ENCODE data around the gene ABCC8.

ABCC8 gene

DNA sequence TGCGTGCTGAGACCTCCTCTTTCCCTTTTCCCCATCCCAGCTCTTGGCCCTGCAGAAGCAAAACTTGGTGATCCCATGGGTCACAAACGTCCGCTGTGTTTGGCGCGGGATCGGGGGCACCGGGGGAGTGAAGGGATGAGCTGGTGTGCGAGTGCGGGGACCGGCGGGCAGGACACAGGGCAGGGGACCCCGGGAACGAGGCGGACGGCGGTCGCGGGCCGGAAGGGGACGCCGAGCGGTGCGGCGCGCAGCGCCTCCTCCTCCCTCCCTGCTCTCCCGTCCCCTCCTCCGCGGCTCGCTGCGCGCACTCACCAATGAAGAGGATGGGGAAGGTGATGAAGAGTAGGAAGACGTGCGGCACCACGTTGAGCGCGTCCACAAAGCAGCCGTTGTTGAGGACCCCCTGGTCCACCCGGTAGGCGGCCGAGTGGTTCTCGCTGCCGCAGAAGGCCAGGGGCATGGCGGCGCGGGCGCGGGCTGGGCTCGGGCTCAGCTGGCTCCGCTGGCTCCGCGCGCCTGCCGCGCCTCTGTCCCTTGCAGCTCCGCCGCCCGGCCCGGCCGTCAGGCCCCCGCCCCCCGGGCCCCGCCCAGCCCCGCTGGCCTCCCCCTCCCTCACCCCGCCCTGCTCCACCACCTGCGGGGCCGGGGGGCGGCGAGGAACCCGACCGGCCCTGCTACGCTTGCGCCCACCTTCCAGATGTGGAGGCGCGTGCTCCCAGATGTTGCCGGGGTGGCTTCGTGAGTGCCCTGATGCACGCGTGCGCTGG lies at the start of gene ABCC8:
Gene ABCC8 (minus strand): TSS at position 529 of the 767 bp plus-strand sequence. CDS start 69 bp downstream, at position 460.
- TF ChIP-seq, protein P1, sequence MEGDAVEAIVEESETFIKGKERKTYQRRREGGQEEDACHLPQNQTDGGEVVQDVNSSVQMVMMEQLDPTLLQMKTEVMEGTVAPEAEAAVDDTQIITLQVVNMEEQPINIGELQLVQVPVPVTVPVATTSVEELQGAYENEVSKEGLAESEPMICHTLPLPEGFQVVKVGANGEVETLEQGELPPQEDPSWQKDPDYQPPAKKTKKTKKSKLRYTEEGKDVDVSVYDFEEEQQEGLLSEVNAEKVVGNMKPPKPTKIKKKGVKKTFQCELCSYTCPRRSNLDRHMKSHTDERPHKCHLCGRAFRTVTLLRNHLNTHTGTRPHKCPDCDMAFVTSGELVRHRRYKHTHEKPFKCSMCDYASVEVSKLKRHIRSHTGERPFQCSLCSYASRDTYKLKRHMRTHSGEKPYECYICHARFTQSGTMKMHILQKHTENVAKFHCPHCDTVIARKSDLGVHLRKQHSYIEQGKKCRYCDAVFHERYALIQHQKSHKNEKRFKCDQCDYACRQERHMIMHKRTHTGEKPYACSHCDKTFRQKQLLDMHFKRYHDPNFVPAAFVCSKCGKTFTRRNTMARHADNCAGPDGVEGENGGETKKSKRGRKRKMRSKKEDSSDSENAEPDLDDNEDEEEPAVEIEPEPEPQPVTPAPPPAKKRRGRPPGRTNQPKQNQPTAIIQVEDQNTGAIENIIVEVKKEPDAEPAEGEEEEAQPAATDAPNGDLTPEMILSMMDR (IDR thresholded peaks at IDR 0.05): no peak
- peak within 1 kb of the TSS; percentile 66 for H3K4me3 ChIP-seq
- no peak for DNase-seq (ENCODE audit: low spot score)
- no peak within 1 kb of the TSS for H3K27ac ChIP-seq

DNA sequence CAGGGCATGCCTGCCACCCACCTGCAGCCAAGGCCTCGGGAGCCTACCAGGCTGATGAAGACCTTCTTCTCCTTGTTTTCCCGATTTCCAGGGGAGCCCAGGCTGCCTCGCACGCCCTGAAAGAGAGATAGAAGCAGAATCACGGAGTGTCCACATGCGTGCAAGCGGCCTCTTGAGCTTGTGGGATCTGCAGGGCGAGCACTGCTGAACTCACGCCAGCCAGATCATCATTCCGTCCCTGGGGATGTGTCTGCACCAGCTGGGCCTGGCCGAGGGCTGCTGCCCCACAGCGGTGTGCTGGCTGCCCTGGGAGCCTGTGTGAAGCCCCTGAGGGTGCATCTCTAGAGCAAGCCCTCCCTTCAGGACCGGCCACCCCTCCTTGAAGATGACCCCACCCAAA lies 49.7 kb upstream of the ABCC8 start:
- no peak overlapping the region for H3K4me3 ChIP-seq
- TF ChIP-seq, protein P1 (IDR thresholded peaks at IDR 0.05): no peak
- H3K27ac ChIP-seq: no peak overlapping the region
- DNase-seq (ENCODE audit: low spot score): no peak

DNA sequence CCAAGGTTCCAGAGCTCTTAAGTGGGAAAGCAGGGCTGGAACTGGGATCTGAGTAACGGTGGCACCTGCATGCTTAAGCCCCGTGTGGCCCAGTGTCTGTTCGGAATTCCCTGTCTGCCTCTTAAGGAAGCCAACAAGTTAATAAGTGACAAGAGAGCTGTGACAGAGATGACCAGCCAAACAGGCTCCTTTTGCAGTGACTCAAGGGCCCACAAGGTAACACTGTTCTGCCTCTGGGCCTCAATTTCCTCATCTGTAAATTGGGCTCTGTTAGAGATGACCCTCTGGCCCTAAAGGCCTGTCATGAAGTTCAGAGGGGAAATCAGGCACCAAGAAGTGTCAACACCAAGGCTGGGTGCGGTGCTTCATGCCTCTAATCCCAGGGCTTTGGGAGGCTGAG lies 48.9 kb upstream of the ABCC8 start:
- TF ChIP-seq, protein P1 (IDR thresholded peaks at IDR 0.05): no peak
- no peak overlapping the region for H3K4me3 ChIP-seq
- no peak overlapping the region for H3K27ac ChIP-seq
- DNase-seq (ENCODE audit: low spot score): no peak

DNA sequence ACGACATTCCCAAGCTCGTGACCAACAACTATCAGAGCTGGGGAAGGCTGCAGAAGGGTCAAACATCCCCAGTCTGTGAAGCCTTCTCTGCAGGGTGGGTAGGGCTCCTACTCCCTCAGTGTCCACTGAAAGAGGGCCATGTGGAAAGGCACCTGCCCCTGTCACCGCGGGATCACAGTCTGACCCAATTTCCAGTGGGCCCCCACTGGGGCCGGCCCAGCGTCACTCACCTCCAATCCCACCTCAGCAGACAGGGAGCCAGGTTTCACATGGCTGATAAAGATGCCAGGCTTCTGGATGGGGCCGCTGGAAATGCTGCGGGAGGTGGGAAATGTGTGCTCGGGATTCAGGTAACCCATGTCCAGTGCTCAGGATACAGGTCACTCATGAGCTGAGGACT lies 47.6 kb upstream of the ABCC8 start:
- Histone ChIP-seq H3K27ac (no peak overlapping the region), H3K4me3 (no peak overlapping the region)
- no peak for DNase-seq (ENCODE audit: low spot score)
- TF ChIP-seq, protein P1 (IDR thresholded peaks at IDR 0.05): no peak

DNA sequence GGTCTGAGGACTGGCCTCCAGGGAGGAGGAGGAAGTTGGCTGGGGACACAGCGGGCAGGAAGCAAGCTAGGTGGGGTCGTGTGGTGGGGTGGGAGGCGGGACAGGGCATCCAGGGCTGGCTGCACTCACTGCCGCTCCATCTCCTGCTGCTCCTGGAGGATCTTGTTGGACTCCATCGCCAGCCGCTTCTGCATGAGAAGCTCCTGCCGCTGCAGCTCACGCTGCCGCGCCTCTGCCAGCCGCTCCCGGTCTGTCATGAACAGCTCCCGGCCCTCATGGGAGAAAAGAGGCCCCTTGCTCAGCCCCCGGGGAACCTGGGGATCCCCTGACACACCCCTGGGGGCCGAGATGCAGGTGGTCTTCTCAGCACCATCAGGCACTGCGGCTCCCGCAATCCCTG lies 46.0 kb upstream of the ABCC8 start:
- H3K4me3 ChIP-seq: no peak overlapping the region
- no peak for DNase-seq (ENCODE audit: low spot score)
- TF ChIP-seq, protein P1 (IDR thresholded peaks at IDR 0.05): no peak
- H3K27ac ChIP-seq: no peak overlapping the region

DNA sequence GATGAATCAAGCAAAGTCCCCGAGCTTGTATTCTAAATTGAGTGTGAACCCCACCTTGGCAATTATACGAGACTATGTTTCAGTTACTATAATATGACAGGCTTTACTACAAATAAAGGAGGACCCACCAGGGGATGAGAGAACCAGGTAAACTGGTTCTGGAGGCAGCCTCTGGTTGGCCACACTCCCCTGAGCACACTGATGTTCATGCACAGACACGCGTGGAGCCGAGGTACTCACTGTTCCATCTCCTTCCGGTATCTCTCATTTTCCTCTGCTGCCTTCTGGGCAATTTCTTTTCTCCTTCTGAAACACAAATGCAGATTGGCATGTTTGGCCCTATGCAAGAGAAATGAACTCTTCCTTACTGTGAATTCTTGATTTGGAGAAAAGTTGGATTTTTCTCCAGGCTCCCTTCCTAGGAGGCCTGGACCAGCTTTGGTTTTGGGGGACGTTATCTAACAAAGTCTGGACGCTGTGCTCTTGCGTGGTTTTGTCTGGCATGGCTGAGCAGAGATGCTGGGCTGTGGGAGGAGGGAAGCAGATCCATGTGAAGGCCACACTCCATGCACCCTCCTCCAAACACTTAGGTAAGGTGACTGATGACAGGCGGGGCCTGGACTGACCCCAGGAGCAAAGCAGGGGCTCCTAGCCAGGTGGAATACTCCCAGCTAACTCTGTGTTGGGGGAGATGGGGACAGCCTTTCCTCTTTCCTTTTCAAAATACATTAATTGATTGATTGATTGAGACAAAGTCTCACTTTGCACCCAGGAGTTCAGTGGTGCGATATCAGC lies 44.7 kb upstream of the ABCC8 start:
- DNase-seq (ENCODE audit: low spot score): no peak
- TF ChIP-seq, protein P1 (IDR thresholded peaks at IDR 0.05): no peak
- Histone ChIP-seq H3K27ac (no peak overlapping the region), H3K4me3 (no peak overlapping the region)
